Measurements from ENCODE around the gene RB1.

RB1 gene

GRCh38 chr13:48401480-48401879 lies 97.9 kb downstream of the RB1 start:
- no peak for DNase-seq (ENCODE audit: low read depth in 2 of 2)
- no peak overlapping the region for H3K4me3 ChIP-seq (replicated peaks in 1 of 2; ENCODE audit: low read depth in 2 of 2, low read length in 2 of 2)
- TF ChIP-seq CTCF (IDR thresholded peaks at IDR 0.05; ENCODE audit: low read depth, low read length): no peak

- no peak for TF ChIP-seq CTCF (IDR thresholded peaks at IDR 0.05; ENCODE audit: low read depth, low read length)
- peak in 1 of 2 donors; percentile 48 for DNase-seq (ENCODE audit: low read depth in 2 of 2)
- H3K4me3 ChIP-seq (replicated peaks in 1 of 2; ENCODE audit: low read depth in 2 of 2, low read length in 2 of 2): no peak overlapping the region
These were observed 98.9 kb downstream of the RB1 start for GRCh38 chr13:48402325-48402932.

- H3K4me3 ChIP-seq (replicated peaks in 1 of 2; ENCODE audit: low read depth in 2 of 2, low read length in 2 of 2): no peak overlapping the region
- TF ChIP-seq CTCF (IDR thresholded peaks at IDR 0.05; ENCODE audit: low read depth, low read length): no peak
- DNase-seq (ENCODE audit: low read depth in 2 of 2): peak; percentile 52 to 53
These were observed 99.6 kb downstream of the RB1 start for GRCh38 chr13:48403151-48403631.

- H3K4me3 ChIP-seq (replicated peaks in 1 of 2; ENCODE audit: low read depth in 2 of 2, low read length in 2 of 2): no peak overlapping the region
- TF ChIP-seq CTCF (IDR thresholded peaks at IDR 0.05; ENCODE audit: low read depth, low read length): no peak
- no peak for DNase-seq (ENCODE audit: low read depth in 2 of 2)
These were observed 100.4 kb downstream of the RB1 start for GRCh38 chr13:48403913-48404312.

GRCh38 chr13:48404952-48405351 lies 101.4 kb downstream of the RB1 start:
- DNase-seq (ENCODE audit: low read depth in 2 of 2): no peak
- no peak for TF ChIP-seq CTCF (IDR thresholded peaks at IDR 0.05; ENCODE audit: low read depth, low read length)
- no peak overlapping the region for H3K4me3 ChIP-seq (replicated peaks in 1 of 2; ENCODE audit: low read depth in 2 of 2, low read length in 2 of 2)

- DNase-seq (ENCODE audit: low read depth in 2 of 2): peak in 1 of 2 donors; percentile 58
- TF ChIP-seq CTCF (IDR thresholded peaks at IDR 0.05; ENCODE audit: low read depth, low read length): no peak
- H3K4me3 ChIP-seq (replicated peaks in 1 of 2; ENCODE audit: low read depth in 2 of 2, low read length in 2 of 2): no peak overlapping the region
These were observed 102.3 kb downstream of the RB1 start for GRCh38 chr13:48405875-48406274.

- no peak for TF ChIP-seq CTCF (IDR thresholded peaks at IDR 0.05; ENCODE audit: low read depth, low read length)
- peak overlapping the region; percentile 19 to 63 for H3K4me3 ChIP-seq (replicated peaks in 1 of 2; ENCODE audit: low read depth in 2 of 2, low read length in 2 of 2)
- DNase-seq (ENCODE audit: low read depth in 2 of 2): no peak
These were observed 106.6 kb downstream of the RB1 start for GRCh38 chr13:48410199-48410598.
